Fibroblast of lung (primary cell): ENCODE measurements around the gene TTI1. TPM values are rescaled to one million over a fixed set of nuclear protein-coding genes. Genes with fewer than 3 reads are reported as not detected.

Experiments used
- DNase-seq, 2 donors: peaks; one replicate each; pipeline versions ENCODE4 v3.0.0 to v3.0.0-alpha.2; 2010; ENCODE audit warnings: low read depth in 2 of 2
- H2AFZ ChIP-seq: 2 replicates; pipeline ENCODE4 v1.5.1; 2012; ENCODE audit warnings: low read length, control low read depth, inconsistent platforms
- H3K27ac ChIP-seq: 2 replicates; pipeline ENCODE4 v1.5.1; 2011; ENCODE audit warnings: low read length, control low read depth; ENCODE audit not compliant: insufficient read depth
- H3K27me3 ChIP-seq: 2 replicates; pipeline ENCODE4 v1.5.1; 2011; ENCODE audit warnings: mild to moderate bottlenecking, low read length; ENCODE audit not compliant: control insufficient read depth, insufficient read depth
- H3K36me3 ChIP-seq: 2 replicates; pipeline ENCODE4 v1.5.1; 2011; ENCODE audit warnings: low read length; ENCODE audit not compliant: control insufficient read depth, insufficient read depth
- H3K4me1 ChIP-seq: 2 replicates; pipeline ENCODE4 v1.5.1; 2011; ENCODE audit warnings: low read length; ENCODE audit not compliant: control insufficient read depth, insufficient read depth; ENCODE audit errors: extremely low read depth
- H3K4me2 ChIP-seq: 2 replicates; pipeline ENCODE4 v1.5.1; 2011; ENCODE audit warnings: low read length, control low read depth; ENCODE audit not compliant: insufficient read depth; ENCODE audit errors: extremely low read depth
- H3K4me3 ChIP-seq, 4 experiments: fragments of 200-600 bp in 1 of 4; sonication (generic) in 1 of 4; replicated peaks in 1 of 4; 2 replicates each; pipeline ENCODE4 v1.5.1; 2011 to 2016; ENCODE audit warnings: low read length in 4 of 4, low read depth in 3 of 4, mild to moderate bottlenecking in 3 of 4, control low read depth in 2 of 4, inconsistent platforms in 1 of 4, mixed read lengths in 1 of 4; ENCODE audit not compliant: insufficient read depth in 1 of 4; ENCODE audit errors: control extremely low read depth in 1 of 4
- H3K79me2 ChIP-seq: 2 replicates; pipeline ENCODE4 v1.5.1; 2012; ENCODE audit warnings: mild to moderate bottlenecking, low read length, inconsistent platforms; ENCODE audit not compliant: control insufficient read depth, insufficient read depth
- H3K9ac ChIP-seq: 2 replicates; pipeline ENCODE4 v1.5.1; 2011; ENCODE audit warnings: mild to moderate bottlenecking, low read length, control low read depth; ENCODE audit not compliant: insufficient read depth
- H3K9me3 ChIP-seq: 2 replicates; pipeline ENCODE4 v1.5.1; 2012; ENCODE audit warnings: low read depth, low read length; ENCODE audit not compliant: control insufficient read depth, insufficient read depth
- H4K20me1 ChIP-seq: 2 replicates; pipeline ENCODE4 v1.5.1; 2011; ENCODE audit warnings: low read length; ENCODE audit not compliant: control insufficient read depth, insufficient read depth; ENCODE audit errors: extremely low read depth
- EZH2 ChIP-seq: IDR thresholded peaks from 2 replicates; pipeline ENCODE4 v1.5.1; 2012; ENCODE audit warnings: low read length, control low read depth, mild to moderate bottlenecking; ENCODE audit errors: missing control alignments
- polyA plus RNA-seq, 2 donors: library from polyadenylated mRNA; depleted of rRNA in 1 of 2; stranded (reverse) in 1 of 2; unstranded in 1 of 2; fragments of >200 nt; gene quantifications; 2 replicates each; pipeline ENCODE4 v1.2.1, GENCODE V29; 2011 to 2012; ENCODE audit warnings: missing spikeins in 1 of 2
- total RNA-seq: library from RNA; depleted of rRNA; stranded (reverse); fragments of >200 nt; gene quantifications from 2 replicates; pipeline ENCODE4 v1.2.1, GENCODE V29; 2014
- TF ChIP-seq, protein P1 (sequence below), 2 donors: IDR thresholded peaks in 1 of 2; conservative IDR thresholded peaks in 1 of 2; 1 replicate in 1 of 2; 2 replicates in 1 of 2; pipeline ENCODE4 v1.5.1; 2011 to 2012; ENCODE audit warnings: low read length in 2 of 2, control low read depth in 1 of 2, inconsistent platforms in 1 of 2, low read depth in 1 of 2, mild to moderate bottlenecking in 1 of 2

Gene TTI1
- total and polyA plus RNA-seq, 2 donors (not counting 1 experiment from before 2014, with no cell fraction given) = 12.6 to 20.0 TPM

DNA sequence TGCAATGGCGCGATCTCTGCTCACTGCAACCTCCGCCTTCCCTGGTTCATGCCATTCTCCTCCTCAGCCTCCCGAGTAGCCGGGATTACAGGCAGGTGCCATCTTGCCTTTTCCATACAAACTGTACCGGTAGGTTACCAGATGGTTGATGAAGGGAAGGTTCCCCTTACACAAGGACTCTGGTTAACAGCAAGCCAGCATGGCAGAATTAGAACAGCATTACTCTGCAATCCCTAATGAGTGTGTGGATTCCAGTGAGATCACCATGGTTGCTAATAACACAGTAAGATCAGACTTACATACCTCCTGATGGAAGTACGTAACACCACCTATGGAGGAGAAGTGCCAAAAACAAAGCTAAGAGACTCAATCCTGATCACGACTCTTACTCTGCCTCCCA lies 51.7 kb downstream of the TTI1 start:
- no peaks in the 10 kb centered on the region for H3K27me3 ChIP-seq
- H3K4me3 ChIP-seq = no peak overlapping the region
- no peak overlapping the region for H3K27ac ChIP-seq
- TF ChIP-seq, protein P1, sequence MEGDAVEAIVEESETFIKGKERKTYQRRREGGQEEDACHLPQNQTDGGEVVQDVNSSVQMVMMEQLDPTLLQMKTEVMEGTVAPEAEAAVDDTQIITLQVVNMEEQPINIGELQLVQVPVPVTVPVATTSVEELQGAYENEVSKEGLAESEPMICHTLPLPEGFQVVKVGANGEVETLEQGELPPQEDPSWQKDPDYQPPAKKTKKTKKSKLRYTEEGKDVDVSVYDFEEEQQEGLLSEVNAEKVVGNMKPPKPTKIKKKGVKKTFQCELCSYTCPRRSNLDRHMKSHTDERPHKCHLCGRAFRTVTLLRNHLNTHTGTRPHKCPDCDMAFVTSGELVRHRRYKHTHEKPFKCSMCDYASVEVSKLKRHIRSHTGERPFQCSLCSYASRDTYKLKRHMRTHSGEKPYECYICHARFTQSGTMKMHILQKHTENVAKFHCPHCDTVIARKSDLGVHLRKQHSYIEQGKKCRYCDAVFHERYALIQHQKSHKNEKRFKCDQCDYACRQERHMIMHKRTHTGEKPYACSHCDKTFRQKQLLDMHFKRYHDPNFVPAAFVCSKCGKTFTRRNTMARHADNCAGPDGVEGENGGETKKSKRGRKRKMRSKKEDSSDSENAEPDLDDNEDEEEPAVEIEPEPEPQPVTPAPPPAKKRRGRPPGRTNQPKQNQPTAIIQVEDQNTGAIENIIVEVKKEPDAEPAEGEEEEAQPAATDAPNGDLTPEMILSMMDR (conservative IDR thresholded peaks at IDR 0.05 in 1 of 2, IDR thresholded peaks at IDR 0.05 in 1 of 2; ENCODE audit: low read depth in 1 of 2, low read length in 2 of 2) = no peak
- no peak for TF ChIP-seq EZH2
- no peak overlapping the region for H3K4me2 ChIP-seq
- H3K36me3 ChIP-seq = no peaks in the 10 kb centered on the region
- DNase-seq = no peak
- H2AFZ ChIP-seq = no peak overlapping the region
- H3K4me1 ChIP-seq = no peaks in the 10 kb centered on the region
- no peaks in the 10 kb centered on the region for H3K9me3 ChIP-seq
- no peaks in the 10 kb centered on the region for H4K20me1 ChIP-seq
- no peak overlapping the region for H3K9ac ChIP-seq
- H3K79me2 ChIP-seq = no peaks in the 10 kb centered on the region

DNA sequence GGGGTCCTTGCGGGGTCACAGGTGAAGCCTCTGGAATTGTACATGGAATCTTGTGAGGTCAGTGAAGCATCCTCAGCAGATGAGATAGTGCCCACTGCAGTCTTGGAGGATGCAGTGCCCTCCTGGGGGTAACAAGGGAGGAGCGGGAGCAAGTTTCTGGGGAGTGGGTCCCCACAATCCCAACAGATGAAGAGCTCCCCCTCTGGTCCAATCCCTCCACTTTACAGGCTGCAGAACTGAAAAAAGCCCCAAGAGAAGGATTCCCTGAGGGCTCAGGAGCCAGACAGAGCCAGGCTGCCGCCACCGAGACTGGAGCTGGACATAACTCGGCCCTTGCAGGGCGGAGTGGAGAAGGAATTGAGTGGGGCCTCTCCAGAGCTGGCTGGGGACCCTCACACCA lies 52.4 kb downstream of the TTI1 start:
- DNase-seq = no peak
- Histone ChIP-seq H3K27me3 (no peaks in the 10 kb centered on the region), H3K79me2 (no peaks in the 10 kb centered on the region), H3K9me3 (no peaks in the 10 kb centered on the region), H2AFZ (no peak overlapping the region), H4K20me1 (no peaks in the 10 kb centered on the region), H3K4me3 (no peak overlapping the region), H3K4me1 (no peaks in the 10 kb centered on the region), H3K36me3 (no peaks in the 10 kb centered on the region), H3K9ac (no peak overlapping the region), H3K4me2 (no peak overlapping the region), H3K27ac (no peak overlapping the region)
- TF ChIP-seq, protein P1 (conservative IDR thresholded peaks at IDR 0.05 in 1 of 2, IDR thresholded peaks at IDR 0.05 in 1 of 2; ENCODE audit: low read depth in 1 of 2, low read length in 2 of 2) = no peak
- no peak for TF ChIP-seq EZH2

DNA sequence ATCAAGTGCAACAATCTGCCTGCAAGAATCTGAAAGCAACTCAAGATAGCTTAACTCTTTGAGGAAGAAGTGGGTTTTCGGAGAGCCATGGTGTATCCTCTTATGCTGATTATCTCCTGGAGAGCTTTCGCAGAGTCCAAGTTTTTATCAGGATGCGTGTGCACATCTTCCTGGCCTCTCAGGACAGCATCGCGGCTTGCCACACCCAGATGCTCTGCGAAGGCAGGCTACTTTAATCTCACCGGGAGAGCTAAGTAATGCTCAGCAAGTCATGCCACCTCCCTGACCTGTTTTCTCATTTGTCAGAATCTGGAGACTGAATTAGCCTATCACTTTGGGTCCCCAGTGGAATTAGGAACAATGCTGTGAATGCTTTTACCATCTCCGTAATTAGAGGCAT lies 52.9 kb downstream of the TTI1 start:
- Histone ChIP-seq H3K4me3 (no peak overlapping the region), H3K9ac (no peak overlapping the region), H3K4me1 (no peaks in the 10 kb centered on the region), H3K79me2 (no peaks in the 10 kb centered on the region), H3K27me3 (no peaks in the 10 kb centered on the region), H2AFZ (no peak overlapping the region), H3K9me3 (no peaks in the 10 kb centered on the region), H3K4me2 (no peak overlapping the region), H4K20me1 (no peaks in the 10 kb centered on the region), H3K36me3 (no peaks in the 10 kb centered on the region), H3K27ac (no peak overlapping the region)
- no peak for TF ChIP-seq EZH2
- TF ChIP-seq, protein P1 (conservative IDR thresholded peaks at IDR 0.05 in 1 of 2, IDR thresholded peaks at IDR 0.05 in 1 of 2; ENCODE audit: low read depth in 1 of 2, low read length in 2 of 2) = no peak
- no peak for DNase-seq
